KMS-11 (cell line): ENCODE measurements around the gene MBD6.

Source experiments
- H2AFZ ChIP-seq: fragments of 200-600 bp; sonication (generic); 2 replicates; pipeline ENCODE4 v1.6.1; 2016; ENCODE audit warnings: antibody characterized with exemption, mixed run types, low read depth
- H3K27ac ChIP-seq: fragments of 200-600 bp; sonication (generic); 2 replicates; pipeline ENCODE4 v1.6.1; 2016; ENCODE audit warnings: mild to moderate bottlenecking, mixed run types
- H3K27me3 ChIP-seq: fragments of 200-600 bp; sonication (generic); 2 replicates; pipeline ENCODE4 v1.6.1; 2017; ENCODE audit warnings: mild to moderate bottlenecking, low read depth, mixed run types, moderate library complexity; ENCODE audit not compliant: insufficient read depth
- H3K36me3 ChIP-seq: fragments of 200-600 bp; sonication (generic); 2 replicates; pipeline ENCODE4 v1.6.1; 2017; ENCODE audit warnings: mild to moderate bottlenecking, mixed run types; ENCODE audit not compliant: insufficient read depth
- H3K4me1 ChIP-seq: fragments of 200-600 bp; sonication (generic); 2 replicates; pipeline ENCODE4 v1.6.1; 2016; ENCODE audit warnings: mild to moderate bottlenecking, low read depth, mixed run types; ENCODE audit not compliant: poor library complexity, severe bottlenecking
- H3K4me2 ChIP-seq: fragments of 200-600 bp; sonication (generic); 2 replicates; pipeline ENCODE4 v1.7.0; 2016; ENCODE audit warnings: mild to moderate bottlenecking, mixed run types
- H3K4me3 ChIP-seq: fragments of 200-600 bp; sonication (generic); IDR thresholded peaks from 2 replicates; pipeline ENCODE4 v1.6.1; 2017; ENCODE audit warnings: low read depth, low read length, mixed read lengths; ENCODE audit not compliant: insufficient read depth
- H3K79me2 ChIP-seq: fragments of 200-600 bp; sonication (generic); 2 replicates; pipeline ENCODE4 v1.6.1; 2016; ENCODE audit warnings: low read depth, mixed run types; ENCODE audit not compliant: insufficient read depth
- H3K9ac ChIP-seq: fragments of 200-600 bp; sonication (generic); 2 replicates; pipeline ENCODE4 v1.6.1; 2016; ENCODE audit warnings: mild to moderate bottlenecking, mixed run types
- H4K20me1 ChIP-seq: fragments of 200-600 bp; sonication (generic); 2 replicates; pipeline ENCODE4 v1.6.1; 2016; ENCODE audit warnings: mild to moderate bottlenecking, mixed run types; ENCODE audit not compliant: insufficient read depth
- TF ChIP-seq, protein P1 (sequence below): fragments of 200-600 bp; sonication (generic); conservative IDR thresholded peaks from 2 replicates; pipeline ENCODE4 v1.6.1; 2017; ENCODE audit warnings: low read depth, mild to moderate bottlenecking, antibody characterized with exemption, low read length, moderate library complexity, mixed read lengths

MBD6 gene, protein sequence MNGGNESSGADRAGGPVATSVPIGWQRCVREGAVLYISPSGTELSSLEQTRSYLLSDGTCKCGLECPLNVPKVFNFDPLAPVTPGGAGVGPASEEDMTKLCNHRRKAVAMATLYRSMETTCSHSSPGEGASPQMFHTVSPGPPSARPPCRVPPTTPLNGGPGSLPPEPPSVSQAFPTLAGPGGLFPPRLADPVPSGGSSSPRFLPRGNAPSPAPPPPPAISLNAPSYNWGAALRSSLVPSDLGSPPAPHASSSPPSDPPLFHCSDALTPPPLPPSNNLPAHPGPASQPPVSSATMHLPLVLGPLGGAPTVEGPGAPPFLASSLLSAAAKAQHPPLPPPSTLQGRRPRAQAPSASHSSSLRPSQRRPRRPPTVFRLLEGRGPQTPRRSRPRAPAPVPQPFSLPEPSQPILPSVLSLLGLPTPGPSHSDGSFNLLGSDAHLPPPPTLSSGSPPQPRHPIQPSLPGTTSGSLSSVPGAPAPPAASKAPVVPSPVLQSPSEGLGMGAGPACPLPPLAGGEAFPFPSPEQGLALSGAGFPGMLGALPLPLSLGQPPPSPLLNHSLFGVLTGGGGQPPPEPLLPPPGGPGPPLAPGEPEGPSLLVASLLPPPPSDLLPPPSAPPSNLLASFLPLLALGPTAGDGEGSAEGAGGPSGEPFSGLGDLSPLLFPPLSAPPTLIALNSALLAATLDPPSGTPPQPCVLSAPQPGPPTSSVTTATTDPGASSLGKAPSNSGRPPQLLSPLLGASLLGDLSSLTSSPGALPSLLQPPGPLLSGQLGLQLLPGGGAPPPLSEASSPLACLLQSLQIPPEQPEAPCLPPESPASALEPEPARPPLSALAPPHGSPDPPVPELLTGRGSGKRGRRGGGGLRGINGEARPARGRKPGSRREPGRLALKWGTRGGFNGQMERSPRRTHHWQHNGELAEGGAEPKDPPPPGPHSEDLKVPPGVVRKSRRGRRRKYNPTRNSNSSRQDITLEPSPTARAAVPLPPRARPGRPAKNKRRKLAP

DNA sequence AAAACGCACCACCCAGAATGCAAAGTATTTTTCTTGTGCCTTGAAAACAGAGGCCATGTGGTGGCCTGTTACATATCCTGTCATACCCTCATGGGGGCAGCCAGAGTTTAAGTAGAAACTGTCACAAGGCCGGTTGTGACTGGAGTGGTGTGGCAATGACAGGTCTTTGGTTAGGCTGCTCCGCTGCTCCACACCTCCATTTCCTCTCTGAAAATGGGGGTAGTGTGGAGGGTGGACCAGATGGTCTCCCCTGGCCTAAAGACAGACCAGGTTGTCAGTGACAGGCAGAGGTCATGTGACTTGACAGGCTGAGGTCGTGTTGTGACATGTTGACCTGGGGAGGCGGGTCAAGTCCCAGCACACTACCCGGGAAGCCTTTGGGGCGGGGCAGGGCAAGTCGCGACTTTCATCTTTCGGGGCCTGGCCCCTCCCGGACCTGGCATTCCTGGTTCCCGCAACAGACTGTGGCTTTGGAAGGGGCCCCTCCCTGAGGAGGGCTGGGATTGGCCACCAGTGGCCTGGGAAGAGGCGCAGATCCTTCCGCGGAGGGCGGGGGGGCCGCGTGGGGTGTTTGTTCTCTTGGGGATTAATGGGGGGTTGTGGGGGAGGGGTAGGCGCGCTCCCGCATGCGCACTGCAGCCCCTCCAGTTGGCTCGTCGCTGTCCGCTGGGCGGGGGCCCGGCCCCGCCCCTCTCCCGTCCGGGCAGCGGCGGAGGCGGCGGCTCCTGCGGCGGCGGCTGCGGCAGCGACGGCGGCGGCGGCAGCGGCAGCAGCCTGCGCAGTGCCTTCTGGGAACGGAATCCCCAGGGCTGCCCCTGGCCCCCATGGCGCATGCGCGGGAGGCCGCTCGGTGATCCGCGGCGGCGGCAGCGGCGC lies at the start of gene MBD6:
Gene MBD6, plus strand, starts transcription at position 814 of the 876 bp plus-strand sequence. CDS start 1,480 bp downstream, outside the sequence.
- H3K79me2 ChIP-seq, result peaks cover 48% of the 10 kb centered on the region
- no peaks in the 10 kb centered on the region for H4K20me1 ChIP-seq
- peaks cover 59% of the 10 kb centered on the region for H3K4me1 ChIP-seq

DNA sequence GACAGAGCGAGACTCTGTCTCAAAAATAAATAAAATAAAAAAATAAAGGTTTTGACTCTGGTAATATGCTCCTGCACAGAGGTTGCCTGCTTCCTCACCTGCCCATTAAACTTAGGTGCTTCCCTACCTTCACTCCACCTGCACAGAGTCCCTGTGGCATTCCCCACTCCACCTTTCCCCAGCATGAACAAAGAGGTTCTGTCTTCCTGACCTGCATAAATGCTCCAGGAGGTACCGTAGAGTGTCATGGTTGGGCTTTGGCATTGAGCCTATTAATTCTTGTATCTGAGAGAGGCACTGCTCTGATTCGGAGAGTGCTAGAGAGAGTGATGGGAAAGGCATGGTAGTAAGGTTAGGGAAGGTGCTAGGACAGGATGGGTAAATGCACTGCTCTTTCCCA lies 49.2 kb upstream of the MBD6 start:
- Histone ChIP-seq H3K9ac (no peak overlapping the region), H3K4me2 (no peak overlapping the region), H4K20me1 (no peaks in the 10 kb centered on the region), H3K36me3 (no peaks in the 10 kb centered on the region), H2AFZ (no peak overlapping the region), H3K79me2 (no peaks in the 10 kb centered on the region), H3K4me3 (no peak overlapping the region), H3K4me1 (peaks cover 9% of the 10 kb centered on the region), H3K27ac (no peak overlapping the region), H3K27me3 (peaks cover 65% of the 10 kb centered on the region)
- TF ChIP-seq, protein P1, sequence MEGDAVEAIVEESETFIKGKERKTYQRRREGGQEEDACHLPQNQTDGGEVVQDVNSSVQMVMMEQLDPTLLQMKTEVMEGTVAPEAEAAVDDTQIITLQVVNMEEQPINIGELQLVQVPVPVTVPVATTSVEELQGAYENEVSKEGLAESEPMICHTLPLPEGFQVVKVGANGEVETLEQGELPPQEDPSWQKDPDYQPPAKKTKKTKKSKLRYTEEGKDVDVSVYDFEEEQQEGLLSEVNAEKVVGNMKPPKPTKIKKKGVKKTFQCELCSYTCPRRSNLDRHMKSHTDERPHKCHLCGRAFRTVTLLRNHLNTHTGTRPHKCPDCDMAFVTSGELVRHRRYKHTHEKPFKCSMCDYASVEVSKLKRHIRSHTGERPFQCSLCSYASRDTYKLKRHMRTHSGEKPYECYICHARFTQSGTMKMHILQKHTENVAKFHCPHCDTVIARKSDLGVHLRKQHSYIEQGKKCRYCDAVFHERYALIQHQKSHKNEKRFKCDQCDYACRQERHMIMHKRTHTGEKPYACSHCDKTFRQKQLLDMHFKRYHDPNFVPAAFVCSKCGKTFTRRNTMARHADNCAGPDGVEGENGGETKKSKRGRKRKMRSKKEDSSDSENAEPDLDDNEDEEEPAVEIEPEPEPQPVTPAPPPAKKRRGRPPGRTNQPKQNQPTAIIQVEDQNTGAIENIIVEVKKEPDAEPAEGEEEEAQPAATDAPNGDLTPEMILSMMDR, result no peak

More for the DNA sequence above, at the start of gene MBD6:
- H3K36me3 ChIP-seq, result no peaks in the 10 kb centered on the region; the same call in 1 of the 2 replicates
- peak within 1 kb of the TSS; percentile 72 for H3K4me3 ChIP-seq
- H3K9ac ChIP-seq, result peak within 1 kb of the TSS; percentile 80
- TF ChIP-seq, protein P1, result peak; percentile 23; the same call in 1 of the 2 replicates
- peak within 1 kb of the TSS; percentile 84 for H3K27ac ChIP-seq
- H2AFZ ChIP-seq, result peak within 1 kb of the TSS; percentile 70
- peak within 1 kb of the TSS; percentile 84 for H3K4me2 ChIP-seq
- no peaks in the 10 kb centered on the region for H3K27me3 ChIP-seq

DNA sequence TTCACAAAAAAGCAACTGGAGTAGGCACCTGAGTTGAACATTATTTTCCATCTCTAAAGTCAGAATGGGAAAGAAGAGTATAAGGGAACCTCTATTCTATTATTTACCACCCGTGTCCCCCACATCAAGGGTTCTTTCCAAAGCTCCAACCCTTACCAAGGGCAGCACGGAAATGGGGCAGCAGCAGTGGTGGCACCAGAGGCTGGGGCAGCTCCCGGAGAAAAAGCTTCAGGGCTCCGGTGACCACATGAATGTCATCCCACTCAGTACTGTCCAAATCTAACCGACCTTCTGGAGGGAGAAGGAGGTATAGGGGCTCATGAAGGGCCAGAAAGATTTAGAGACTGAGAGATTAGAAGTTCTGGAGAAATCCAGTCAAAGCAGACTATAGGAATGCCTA lies 48.7 kb upstream of the MBD6 start:
- no peaks in the 10 kb centered on the region for H3K79me2 ChIP-seq
- H3K36me3 ChIP-seq, result no peaks in the 10 kb centered on the region
- H3K4me2 ChIP-seq, result no peak overlapping the region
- H2AFZ ChIP-seq, result no peak overlapping the region
- H3K27me3 ChIP-seq, result peaks cover 61% of the 10 kb centered on the region
- H3K9ac ChIP-seq, result no peak overlapping the region
- no peak overlapping the region for H3K4me3 ChIP-seq
- H3K27ac ChIP-seq, result no peak overlapping the region
- TF ChIP-seq, protein P1, result no peak
- no peaks in the 10 kb centered on the region for H4K20me1 ChIP-seq
- H3K4me1 ChIP-seq, result peaks cover 9% of the 10 kb centered on the region

DNA sequence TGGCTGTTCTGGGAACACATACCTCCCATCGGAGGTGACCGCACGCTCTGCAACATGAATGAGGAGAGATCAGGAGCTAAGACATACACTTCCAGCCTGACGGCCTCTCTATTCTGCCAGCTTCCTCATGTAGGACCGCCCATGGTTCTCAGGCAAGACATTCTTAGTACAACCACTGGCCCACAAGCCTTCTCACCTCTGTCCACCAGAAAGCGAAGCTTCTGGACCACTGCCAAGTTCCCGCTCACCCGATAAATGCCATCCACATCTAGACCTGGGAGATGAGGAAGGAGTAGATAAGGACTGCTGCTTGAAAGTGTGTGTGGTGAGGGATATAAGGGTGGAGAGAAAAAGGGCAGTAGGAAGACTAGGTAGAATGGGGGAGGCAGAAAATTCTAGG lies 48.2 kb upstream of the MBD6 start:
- Histone ChIP-seq H3K36me3 (no peaks in the 10 kb centered on the region), H3K27ac (no peak overlapping the region), H3K9ac (no peak overlapping the region), H3K79me2 (no peaks in the 10 kb centered on the region), H3K4me3 (no peak overlapping the region), H3K27me3 (peaks cover 58% of the 10 kb centered on the region), H4K20me1 (no peaks in the 10 kb centered on the region), H2AFZ (no peak overlapping the region), H3K4me2 (no peak overlapping the region), H3K4me1 (peaks cover 9% of the 10 kb centered on the region)
- TF ChIP-seq, protein P1, result no peak
